ENCODE data around the gene HRH4. TPM values are rescaled to one million over a fixed set of nuclear protein-coding genes. Genes with fewer than 3 reads are reported as not detected.

HRH4 gene
- total RNA-seq, 2 experiments from 2014 or later, result 0.16 to 0.26 TPM

GRCh38 chr18:24488824-24489493, 28.5 kb downstream of the HRH4 start:
- ChIA-PET POLR2A (interaction anchor here (0.6 to 0.7 kb wide), 2 partner anchors 98 to 129 kb away, joined by 3 read pairs; no protein-coding TSS in a partner anchor), CTCF (interaction anchor here (0.6 to 9.7 kb wide), 55 partner anchors 9 to 316 kb away, joined by 3 to 209 read pairs (median 4); partner anchors contain the start of genes HRH4, IMPACT and OSBPL1A)
- H3K9me3 Mint-ChIP-seq (ENCODE audit: low read depth), result no peaks in the 10 kb centered on the region
- peak overlapping the region; percentile 40 for H3K27ac Mint-ChIP-seq
- no peaks in the 10 kb centered on the region for H3K36me3 Mint-ChIP-seq (ENCODE audit: low read depth)
- H3K27me3 Mint-ChIP-seq, result peaks cover 23% of the 10 kb centered on the region
- intact Hi-C loops (cut with DNase I, micrococcal nuclease), result loop anchor here (1.0 to 5.0 kb wide), 7 partner anchors 42 to 313 kb away; partner anchors contain the start of gene IMPACT (in 1 of the 2)
- H3K4me3 Mint-ChIP-seq, result no peak overlapping the region
- peaks cover 16% of the 10 kb centered on the region for H3K4me1 Mint-ChIP-seq
- ATAC-seq (peak; percentile 45), DNase-seq (no peak)

- POLR2A ChIA-PET, result no interaction called here
- no peak overlapping the region for H3K4me3 Mint-ChIP-seq
- H3K36me3 Mint-ChIP-seq (ENCODE audit: low read depth), result no peaks in the 10 kb centered on the region
- H3K9me3 Mint-ChIP-seq (ENCODE audit: low read depth), result no peaks in the 10 kb centered on the region
- peaks cover 16% of the 10 kb centered on the region for H3K4me1 Mint-ChIP-seq
- H3K27me3 Mint-ChIP-seq, result peaks cover 27% of the 10 kb centered on the region
- CTCF ChIA-PET, result interaction anchor here (0.7 to 9.7 kb wide), 4 partner anchors 24 to 314 kb away, joined by 3 to 209 read pairs (median 44); partner anchors contain the start of gene HRH4
- intact Hi-C loops (cut with DNase I, micrococcal nuclease), result no loop called here
- H3K27ac Mint-ChIP-seq, result no peak overlapping the region
- ATAC-seq (no peak), DNase-seq (no peak)
Measured at GRCh38 chr18:24490539-24490938, 30.1 kb downstream of the HRH4 start.

- intact Hi-C loops (cut with DNase I, micrococcal nuclease), result no loop called here
- peak; percentile 36 for DNase-seq
- H3K4me1 Mint-ChIP-seq, result peaks cover 16% of the 10 kb centered on the region
- H3K27me3 Mint-ChIP-seq, result peaks cover 25% of the 10 kb centered on the region
- no peak overlapping the region for H3K27ac Mint-ChIP-seq
- no peaks in the 10 kb centered on the region for H3K36me3 Mint-ChIP-seq (ENCODE audit: low read depth)
- no peak for ATAC-seq
- no peaks in the 10 kb centered on the region for H3K9me3 Mint-ChIP-seq (ENCODE audit: low read depth)
- ChIA-PET CTCF (interaction anchor here (0.6 to 9.7 kb wide), 8 partner anchors 12 to 288 kb away, joined by 3 to 209 read pairs (median 4); no protein-coding TSS in a partner anchor), POLR2A (no interaction called here)
- H3K4me3 Mint-ChIP-seq, result no peak overlapping the region
Measured at GRCh38 chr18:24491927-24492834, 31.7 kb downstream of the HRH4 start.

GRCh38 chr18:24494586-24494985, 34.1 kb downstream of the HRH4 start:
- H3K4me3 Mint-ChIP-seq, result no peak overlapping the region
- H3K9me3 Mint-ChIP-seq (ENCODE audit: low read depth), result no peaks in the 10 kb centered on the region
- H3K27me3 Mint-ChIP-seq, result peaks cover 16% of the 10 kb centered on the region
- no peak overlapping the region for H3K27ac Mint-ChIP-seq
- ChIA-PET CTCF (interaction anchor here (0.6 to 1.6 kb wide), 2 partner anchors 10 to 132 kb away, joined by 5 to 6 read pairs; no protein-coding TSS in a partner anchor), POLR2A (no interaction called here)
- no peaks in the 10 kb centered on the region for H3K36me3 Mint-ChIP-seq (ENCODE audit: low read depth)
- DNase-seq (no peak), ATAC-seq (no peak)
- peaks cover 5% of the 10 kb centered on the region for H3K4me1 Mint-ChIP-seq
- intact Hi-C loops (cut with DNase I, micrococcal nuclease), result no loop called here

GRCh38 chr18:24497031-24497754, 36.8 kb downstream of the HRH4 start:
- intact Hi-C loops (cut with DNase I, micrococcal nuclease), result no loop called here
- H3K36me3 Mint-ChIP-seq (ENCODE audit: low read depth), result no peaks in the 10 kb centered on the region
- H3K27me3 Mint-ChIP-seq, result peaks cover 16% of the 10 kb centered on the region
- no peaks in the 10 kb centered on the region for H3K9me3 Mint-ChIP-seq (ENCODE audit: low read depth)
- H3K4me3 Mint-ChIP-seq, result no peak overlapping the region
- CTCF ChIA-PET, result interaction anchor here (0.7 to 3.8 kb wide), 3 partner anchors 9 to 365 kb away, joined by 3 to 22 read pairs (median 4); no protein-coding TSS in a partner anchor
- H3K4me1 Mint-ChIP-seq, result no peaks in the 10 kb centered on the region
- POLR2A ChIA-PET, result no interaction called here
- ATAC-seq (no peak), DNase-seq (no peak)
- H3K27ac Mint-ChIP-seq, result no peak overlapping the region

GRCh38 chr18:24499814-24500213, 39.4 kb downstream of the HRH4 start:
- CTCF ChIA-PET, result interaction anchor here (1.4 to 3.8 kb wide), 3 partner anchors 11 to 100 kb away, joined by 3 to 22 read pairs (median 4); no protein-coding TSS in a partner anchor
- Mint-ChIP-seq H3K9me3 (ENCODE audit: low read depth) (no peaks in the 10 kb centered on the region), H3K36me3 (ENCODE audit: low read depth) (no peaks in the 10 kb centered on the region), H3K27ac (no peak overlapping the region), H3K4me1 (no peaks in the 10 kb centered on the region), H3K4me3 (no peak overlapping the region), H3K27me3 (peaks cover 4% of the 10 kb centered on the region)
- intact Hi-C loops (cut with DNase I, micrococcal nuclease), result no loop called here
- ATAC-seq (no peak), DNase-seq (no peak)
- POLR2A ChIA-PET, result interaction anchor here (0.6 kb wide), 1 partner anchor 24 kb away, joined by 4 read pairs; no protein-coding TSS in a partner anchor

GRCh38 chr18:24500217-24500616, 39.8 kb downstream of the HRH4 start:
- H3K9me3 Mint-ChIP-seq (ENCODE audit: low read depth), result no peaks in the 10 kb centered on the region
- H3K27ac Mint-ChIP-seq, result no peak overlapping the region
- H3K27me3 Mint-ChIP-seq, result peaks cover 4% of the 10 kb centered on the region
- H3K4me3 Mint-ChIP-seq, result no peak overlapping the region
- POLR2A ChIA-PET, result no interaction called here
- H3K36me3 Mint-ChIP-seq (ENCODE audit: low read depth), result no peaks in the 10 kb centered on the region
- ATAC-seq (peak; percentile 26), DNase-seq (no peak)
- CTCF ChIA-PET, result interaction anchor here (0.7 to 3.8 kb wide), 4 partner anchors 12 to 1782 kb away, joined by 3 to 22 read pairs (median 4); no protein-coding TSS in a partner anchor
- intact Hi-C loops (cut with DNase I, micrococcal nuclease), result no loop called here
- no peaks in the 10 kb centered on the region for H3K4me1 Mint-ChIP-seq

- DNase-seq (no peak), ATAC-seq (no peak)
- H3K27me3 Mint-ChIP-seq, result peaks cover 4% of the 10 kb centered on the region
- ChIA-PET CTCF (interaction anchor here (0.7 to 1.4 kb wide), 2 partner anchors 99 to 1782 kb away, joined by 3 read pairs; no protein-coding TSS in a partner anchor), POLR2A (no interaction called here)
- H3K9me3 Mint-ChIP-seq (ENCODE audit: low read depth), result no peaks in the 10 kb centered on the region
- intact Hi-C loops (cut with DNase I, micrococcal nuclease), result no loop called here
- no peaks in the 10 kb centered on the region for H3K4me1 Mint-ChIP-seq
- H3K4me3 Mint-ChIP-seq, result no peak overlapping the region
- no peaks in the 10 kb centered on the region for H3K36me3 Mint-ChIP-seq (ENCODE audit: low read depth)
- no peak overlapping the region for H3K27ac Mint-ChIP-seq
Measured at GRCh38 chr18:24500766-24501165, 40.3 kb downstream of the HRH4 start.

GRCh38 chr18:24502667-24503523, 42.5 kb downstream of the HRH4 start:
- Mint-ChIP-seq H3K9me3 (ENCODE audit: low read depth) (no peaks in the 10 kb centered on the region), H3K4me3 (no peak overlapping the region), H3K4me1 (no peaks in the 10 kb centered on the region), H3K36me3 (ENCODE audit: low read depth) (no peaks in the 10 kb centered on the region), H3K27me3 (peaks cover 2% of the 10 kb centered on the region), H3K27ac (no peak overlapping the region)
- ChIA-PET POLR2A (no interaction called here), CTCF (interaction anchor here (1.0 to 1.4 kb wide), 4 partner anchors 8 to 143 kb away, joined by 3 to 6 read pairs (median 4); no protein-coding TSS in a partner anchor)
- intact Hi-C loops (cut with DNase I, micrococcal nuclease), result no loop called here
- no peak for ATAC-seq
- DNase-seq, result no peak

GRCh38 chr18:24504401-24504800, 44.0 kb downstream of the HRH4 start:
- DNase-seq, result no peak
- Mint-ChIP-seq H3K36me3 (ENCODE audit: low read depth) (no peaks in the 10 kb centered on the region), H3K4me1 (no peaks in the 10 kb centered on the region), H3K27ac (no peak overlapping the region), H3K27me3 (peaks cover 2% of the 10 kb centered on the region), H3K4me3 (no peak overlapping the region), H3K9me3 (ENCODE audit: low read depth) (no peaks in the 10 kb centered on the region)
- intact Hi-C loops (cut with DNase I, micrococcal nuclease), result no loop called here
- no peak for ATAC-seq
- ChIA-PET POLR2A (no interaction called here), CTCF (interaction anchor here (1.3 to 1.6 kb wide), 2 partner anchors 15 to 143 kb away, joined by 5 to 6 read pairs; no protein-coding TSS in a partner anchor)
